B cell (primary cell): ENCODE results near the gene TRABD. TPM values are rescaled to one million over a fixed set of nuclear protein-coding genes. Genes with fewer than 3 reads are reported as not detected.
A peak's percentile ranks its signal among the peaks of the same experiment; 100 is the strongest.

Source experiments
- ATAC-seq: fragments of 200-7000 bp; cut with Tn5 transposase; one replicate; pipeline ENCODE4 v1.10.0; 2021; ENCODE audit warnings: low read depth, mild to moderate bottlenecking, moderate number of reproducible peaks, moderate library complexity
- CTCF ChIA-PET: fragments of 350-600 bp; sonication (Branson Sonifier 250); formaldehyde crosslinking; loops from one replicate; lab custom pipeline; 2021; ENCODE audit warnings: antibody characterized with exemption, inconsistent platforms; lab: Charles Lee
- POLR2A ChIA-PET: fragments of 350-600 bp; sonication (Branson Sonifier 250); formaldehyde crosslinking; loops from one replicate; lab custom pipeline; 2021; ENCODE audit warnings: antibody characterized with exemption; lab: Charles Lee
- DNase-seq: peaks from one replicate; pipeline ENCODE4 v3.0.0; 2013
- H2AFZ ChIP-seq: 2 replicates; pipeline ENCODE4 v1.6.1; 2012; ENCODE audit warnings: mild to moderate bottlenecking, low read depth, low read length; ENCODE audit not compliant: insufficient read depth, poor library complexity, severe bottlenecking
- H3K27ac ChIP-seq, 2 donors: 1 replicate in 1 of 2; 2 replicates in 1 of 2; pipeline ENCODE4 v1.5.1; 2012 to 2013; ENCODE audit warnings: low read length in 2 of 2, mild to moderate bottlenecking in 2 of 2, moderate library complexity in 1 of 2
- H3K27me3 ChIP-seq, 4 experiments: fragments of 200-600 bp in 1 of 4; sonication (generic) in 1 of 4; replicated peaks in 1 of 4; 1 replicate in 2 of 4; 2 replicates in 2 of 4; pipeline versions ENCODE4 v1.6.1 to v1.7.0; 2013 to 2016; ENCODE audit warnings: low read length in 3 of 4, mild to moderate bottlenecking in 2 of 4, mixed read lengths in 1 of 4, moderate library complexity in 1 of 4; ENCODE audit not compliant: insufficient read depth in 4 of 4, control insufficient read depth in 3 of 4; ENCODE audit errors: control extremely low read depth in 1 of 4
- H3K36me3 ChIP-seq, 2 experiments: replicated peaks in 1 of 2; 1 replicate in 1 of 2; 2 replicates in 1 of 2; pipeline versions ENCODE4 v1.6.1 to v1.7.1; 2013; ENCODE audit warnings: low read length in 1 of 2; ENCODE audit not compliant: insufficient read depth in 2 of 2, control insufficient read depth in 1 of 2; ENCODE audit errors: control extremely low read depth in 1 of 2, extremely low read depth in 1 of 2
- H3K4me1 ChIP-seq, 2 donors: fragments of 200-600 bp in 1 of 2; sonication (generic) in 1 of 2; 1 replicate in 1 of 2; 2 replicates in 1 of 2; pipeline versions ENCODE4 v1.5.1 to v1.6.1; 2013 to 2017; ENCODE audit warnings: low read length in 2 of 2; ENCODE audit not compliant: control insufficient read depth in 2 of 2, insufficient read depth in 2 of 2
- H3K4me2 ChIP-seq: replicated peaks from 2 replicates; pipeline ENCODE3; 2012; ENCODE audit warnings: mild to moderate bottlenecking, low read depth, low read length; ENCODE audit not compliant: poor library complexity, severe bottlenecking
- H3K4me3 ChIP-seq, 5 experiments: fragments of 200-600 bp in 1 of 5; sonication (generic) in 1 of 5; 1 replicate in 3 of 5; 2 replicates in 2 of 5; pipeline versions ENCODE4 v1.5.1 to v1.7.0; 2011 to 2016; ENCODE audit warnings: low read length in 4 of 5, mild to moderate bottlenecking in 4 of 5, low read depth in 2 of 5, control low read depth in 1 of 5, moderate library complexity in 1 of 5; ENCODE audit not compliant: insufficient read depth in 1 of 5; ENCODE audit errors: control extremely low read depth in 1 of 5, extremely low read depth in 1 of 5
- H3K79me2 ChIP-seq: fragments of 200-600 bp; sonication (generic); one replicate; pipeline ENCODE4 v1.6.0; 2016; ENCODE audit warnings: low read length; ENCODE audit not compliant: control insufficient read depth, insufficient read depth
- H3K9ac ChIP-seq: fragments of 200-600 bp; sonication (generic); 2 replicates; pipeline ENCODE4 v1.6.1; 2017; ENCODE audit warnings: mild to moderate bottlenecking, low read length, moderate library complexity
- H3K9me3 ChIP-seq, 3 donors: one replicate each; pipeline versions ENCODE4 v1.6.1 to v1.7.1; 2013; ENCODE audit warnings: low read length in 2 of 3; ENCODE audit not compliant: control insufficient read depth in 2 of 3, insufficient read depth in 1 of 3; ENCODE audit errors: control extremely low read depth in 1 of 3
- H4K20me1 ChIP-seq: 2 replicates; pipeline ENCODE4 v1.6.0; 2012; ENCODE audit warnings: mild to moderate bottlenecking, low read length; ENCODE audit not compliant: insufficient read depth, control insufficient read depth, poor library complexity, severe bottlenecking
- H3K27ac Mint-ChIP-seq: one replicate; pipeline ENCODE4 v1.8.0; 2021; ENCODE audit warnings: mixed read lengths
- H3K27me3 Mint-ChIP-seq: one replicate; pipeline ENCODE4 v1.8.0; 2021; ENCODE audit warnings: mixed read lengths
- H3K4me1 Mint-ChIP-seq: one replicate; pipeline ENCODE4 v1.8.0; 2021; ENCODE audit warnings: mixed read lengths
- H3K4me3 Mint-ChIP-seq: one replicate; pipeline ENCODE4 v1.8.0; 2021; ENCODE audit warnings: mixed read lengths
- H3K9me3 Mint-ChIP-seq: one replicate; pipeline ENCODE4 v1.8.0; 2022; ENCODE audit warnings: mixed read lengths; ENCODE audit not compliant: insufficient read depth
- CTCF ChIP-seq: fragments of 200-600 bp; IDR thresholded peaks from one replicate; pipeline ENCODE4 v1.8.0; 2022; ENCODE audit warnings: antibody characterized with exemption, mild to moderate bottlenecking
- EZH2 ChIP-seq: IDR thresholded peaks from 2 replicates; pipeline ENCODE4 v1.6.1; 2012; ENCODE audit warnings: borderline replicate concordance, low read depth, mild to moderate bottlenecking, moderate library complexity, low read length; ENCODE audit not compliant: insufficient read depth, poor library complexity, severe bottlenecking
- WGBS: methylation state at CpG from one replicate; pipeline ENCODE4 v1.1.5; 2013; ENCODE audit warnings: missing lambda C conversion rate; ENCODE audit not compliant: insufficient coverage; 5-methylcytosine and 5-hydroxymethylcytosine counted together
- intact Hi-C: fragments of 100-400 bp; cut with micrococcal nuclease; formaldehyde crosslinking; loops from one replicate; pipeline ENCODE4 v1.10.0; 2022
- polyA plus RNA-seq: library from polyadenylated mRNA; depleted of rRNA; stranded (reverse); fragments of >200 nt; gene quantifications from 2 replicates; pipeline ENCODE4 v1.2.3, GENCODE V29; 2012
- total RNA-seq, 2 donors: library from RNA; stranded (reverse); fragments of 120-200 nt in 1 of 2; gene quantifications; 1 replicate in 1 of 2; 2 replicates in 1 of 2; pipeline versions ENCODE4 v1.2.3 to v1.2.4, GENCODE V29; 2013 to 2022

The TRABD gene
- total and polyA plus RNA-seq, 2 donors (not counting 1 experiment from before 2014, with no cell fraction given), result 164 to 200 TPM

DNA sequence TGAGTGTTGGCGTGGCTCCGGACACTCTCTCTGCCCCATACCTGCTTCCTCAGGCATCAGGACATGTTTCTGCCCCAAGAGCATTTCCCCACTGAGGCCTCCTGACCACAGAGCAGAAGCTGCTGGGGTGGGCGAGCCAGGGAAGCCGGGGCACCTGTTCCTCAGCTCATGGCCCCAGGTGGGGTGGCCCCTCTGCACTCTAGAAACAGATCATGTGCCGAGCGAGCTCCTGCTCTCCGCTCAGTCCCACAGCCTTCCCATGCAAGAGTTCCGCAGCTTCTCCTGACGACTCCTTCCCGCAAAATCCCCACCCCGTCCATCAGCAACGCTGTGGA, 37.6 kb upstream of the TRABD start:
- no peak overlapping the region for H3K4me2 ChIP-seq
- no peak overlapping the region for H3K27ac ChIP-seq
- no peak overlapping the region for H2AFZ ChIP-seq
- DNase-seq, result no peak
- TF ChIP-seq EZH2, result no peak
- TF ChIP-seq CTCF, result no peak
- no peaks in the 10 kb centered on the region for H3K36me3 ChIP-seq
- POLR2A ChIA-PET, result no interaction called here
- Mint-ChIP-seq H3K4me3 (no peak overlapping the region), H3K27ac (no peak overlapping the region), H3K27me3 (peaks cover 6% of the 10 kb centered on the region), H3K4me1 (peaks cover 7% of the 10 kb centered on the region), H3K9me3 (no peaks in the 10 kb centered on the region)
- no peaks in the 10 kb centered on the region for H3K79me2 ChIP-seq
- no peaks in the 10 kb centered on the region for H3K9me3 ChIP-seq
- H4K20me1 ChIP-seq, result no peaks in the 10 kb centered on the region
- WGBS, result 81% methylated on average over 12 of the region's 12 CpGs
- intact Hi-C loops, result loop anchor here (2.0 kb wide), 1 partner anchor 53 kb away; the partner anchor contains the start of gene SELENOO
- H3K4me3 ChIP-seq, result no peak overlapping the region
- H3K9ac ChIP-seq, result no peak overlapping the region
- H3K4me1 ChIP-seq, result peaks cover 3 to 8% of the 10 kb centered on the region in 2 donors
- CTCF ChIA-PET, result interaction anchor here (0.6 to 6.0 kb wide), 12 partner anchors 43 to 499 kb away, joined by 3 to 75 read pairs (median 5); no protein-coding TSS in a partner anchor
- no peak for ATAC-seq
- H3K27me3 ChIP-seq, result peaks cover 0 to 3% (median 0%) of the 10 kb centered on the region in 4 experiments

- H3K4me1 Mint-ChIP-seq, result peaks cover 7% of the 10 kb centered on the region
- POLR2A ChIA-PET, result interaction anchor here (1.0 to 1.3 kb wide), 3 partner anchors 38 to 60 kb away, joined by 3 to 7 read pairs (median 4); no protein-coding TSS in a partner anchor
- Histone ChIP-seq H3K27me3 (peaks cover 0 to 3% (median 0%) of the 10 kb centered on the region in 4 experiments), H3K4me3 (no peak overlapping the region), H2AFZ (no peak overlapping the region), H3K9ac (no peak overlapping the region), H3K27ac (no peak overlapping the region), H3K36me3 (no peaks in the 10 kb centered on the region), H3K4me2 (no peak overlapping the region), H4K20me1 (no peaks in the 10 kb centered on the region), H3K9me3 (no peaks in the 10 kb centered on the region), H3K79me2 (no peaks in the 10 kb centered on the region), H3K4me1 (peaks cover 3 to 8% of the 10 kb centered on the region in 2 donors)
- DNase-seq (peak; percentile 90), ATAC-seq (peak; percentile 99)
- no peaks in the 10 kb centered on the region for H3K9me3 Mint-ChIP-seq
- H3K27ac Mint-ChIP-seq, result peak overlapping the region; percentile 72
- 24% methylated on average over 19 of the region's 22 CpGs for WGBS
- H3K4me3 Mint-ChIP-seq, result no peak overlapping the region
- TF ChIP-seq CTCF (peak; percentile 94), EZH2 (no peak)
- peaks cover 4% of the 10 kb centered on the region for H3K27me3 Mint-ChIP-seq
- CTCF ChIA-PET, result interaction anchor here (0.6 to 6.0 kb wide), 21 partner anchors 15 to 381 kb away, joined by 3 to 75 read pairs (median 4); no protein-coding TSS in a partner anchor
- intact Hi-C loops, result loop anchor here (1.0 to 2.0 kb wide), 4 partner anchors 41 to 88 kb away; partner anchors contain the start of gene SELENOO
These were observed 36.6 kb upstream of the TRABD start for GRCh38 chr22:50148991-50149721.
